Right ventricle myocardium superior (tissue), 1 donor: Measurements from ENCODE around the gene REV3L. TPM values are rescaled to one million over a fixed set of nuclear protein-coding genes. Genes with fewer than 3 reads are reported as not detected.
A peak's percentile ranks its signal among the peaks of the same experiment; 100 is the strongest.

ENCODE experiments used
- ATAC-seq: fragments of 200-7000 bp; cut with Tn5 transposase; one replicate; pipeline ENCODE4 v1.9.1; 2020; ENCODE audit warnings: mild to moderate bottlenecking; ENCODE audit not compliant: poor library complexity
- DNase-seq: peaks from one replicate; pipeline ENCODE4 v3.0.0-alpha.2; 2020
- intact Hi-C: fragments of 100-400 bp; cut with DNase I; formaldehyde crosslinking; loops from one replicate; pipeline ENCODE4 v1.11.2; 2022
- total RNA-seq: library from RNA; stranded (reverse); fragmentation: NEBNext Ultra II Directional; extraction: Animal tissue kit (Norgen Biotek cat#: 25700); gene quantifications from one replicate; pipeline ENCODE4 v1.2.1, GENCODE V29; 2021
- donor health status: DM: no; HTN: yes; CAD: no; lungs with severe emphysema.

REV3L gene
- total RNA-seq, 1 donor from 2014 or later: 9.1 TPM

GRCh38 chr6:111474106-111474505, 8.9 kb downstream of the REV3L start:
- ATAC-seq (no peak), DNase-seq (no peak)
- intact Hi-C loops: no loop called here

- intact Hi-C loops: no loop called here
- DNase-seq (no peak), ATAC-seq (no peak)
Measured at GRCh38 chr6:111472933-111473435, 10.0 kb downstream of the REV3L start.

- ATAC-seq: no peak
- DNase-seq: no peak
- intact Hi-C loops: no loop called here
Measured at GRCh38 chr6:111471958-111472357, 11.1 kb downstream of the REV3L start.

GRCh38 chr6:111471533-111471932, 11.5 kb downstream of the REV3L start:
- no peak for ATAC-seq
- intact Hi-C loops: no loop called here
- no peak for DNase-seq

- ATAC-seq (no peak), DNase-seq (no peak)
- intact Hi-C loops: no loop called here
Measured at GRCh38 chr6:111470991-111471390, 12.0 kb downstream of the REV3L start.

- intact Hi-C loops: loop anchor here (10.0 kb wide), 1 partner anchor 55 kb away; no protein-coding TSS in a partner anchor
- no peak for ATAC-seq
- no peak for DNase-seq
Measured at GRCh38 chr6:111469543-111469942, 13.5 kb downstream of the REV3L start.

GRCh38 chr6:111468329-111469012, 14.5 kb downstream of the REV3L start:
- no peak for ATAC-seq
- DNase-seq: no peak
- intact Hi-C loops: loop anchor here (10.0 kb wide), 1 partner anchor 54 kb away; no protein-coding TSS in a partner anchor

GRCh38 chr6:111464184-111464583, 18.8 kb downstream of the REV3L start:
- DNase-seq: no peak
- ATAC-seq: no peak
- intact Hi-C loops: loop anchor here (10.0 kb wide), 1 partner anchor 49 kb away; no protein-coding TSS in a partner anchor

GRCh38 chr6:111462770-111463391, 20.1 kb downstream of the REV3L start:
- ATAC-seq: peak; percentile 85
- intact Hi-C loops: loop anchor here (10.0 kb wide), 1 partner anchor 48 kb away; no protein-coding TSS in a partner anchor
- DNase-seq: no peak

- no peak for ATAC-seq
- DNase-seq: no peak
- intact Hi-C loops: loop anchor here (10.0 kb wide), 1 partner anchor 47 kb away; no protein-coding TSS in a partner anchor
Measured at GRCh38 chr6:111461860-111462259, 21.2 kb downstream of the REV3L start.

GRCh38 chr6:111458670-111459232, 24.3 kb downstream of the REV3L start:
- no peak for DNase-seq
- intact Hi-C loops: no loop called here
- ATAC-seq: no peak

- DNase-seq (no peak), ATAC-seq (no peak)
- intact Hi-C loops: no loop called here
Measured at GRCh38 chr6:111456208-111456607, 26.8 kb downstream of the REV3L start.

GRCh38 chr6:111450636-111451035, 32.4 kb downstream of the REV3L start:
- DNase-seq: no peak
- ATAC-seq: no peak
- intact Hi-C loops: no loop called here

- intact Hi-C loops: no loop called here
- ATAC-seq: no peak
- DNase-seq: no peak
Measured at GRCh38 chr6:111450087-111450486, 32.9 kb downstream of the REV3L start.

- no peak for ATAC-seq
- DNase-seq: no peak
- intact Hi-C loops: no loop called here
Measured at GRCh38 chr6:111449129-111449528, 33.9 kb downstream of the REV3L start.

GRCh38 chr6:111447051-111447450, 36.0 kb downstream of the REV3L start:
- intact Hi-C loops: no loop called here
- no peak for ATAC-seq
- DNase-seq: no peak

GRCh38 chr6:111445861-111446267, 37.2 kb downstream of the REV3L start:
- intact Hi-C loops: no loop called here
- DNase-seq (no peak), ATAC-seq (no peak)

- intact Hi-C loops: no loop called here
- DNase-seq (no peak), ATAC-seq (no peak)
Measured at GRCh38 chr6:111444794-111445193, 38.2 kb downstream of the REV3L start.

GRCh38 chr6:111441678-111442243, 41.3 kb downstream of the REV3L start:
- DNase-seq (no peak), ATAC-seq (no peak)
- intact Hi-C loops: no loop called here
